ENCODE results near the gene ATP1A2. TPM values are rescaled to one million over a fixed set of nuclear protein-coding genes. Genes with fewer than 3 reads are reported as not detected.

Gene ATP1A2
- total RNA-seq, 2 experiments from 2014 or later: not detected

DNA sequence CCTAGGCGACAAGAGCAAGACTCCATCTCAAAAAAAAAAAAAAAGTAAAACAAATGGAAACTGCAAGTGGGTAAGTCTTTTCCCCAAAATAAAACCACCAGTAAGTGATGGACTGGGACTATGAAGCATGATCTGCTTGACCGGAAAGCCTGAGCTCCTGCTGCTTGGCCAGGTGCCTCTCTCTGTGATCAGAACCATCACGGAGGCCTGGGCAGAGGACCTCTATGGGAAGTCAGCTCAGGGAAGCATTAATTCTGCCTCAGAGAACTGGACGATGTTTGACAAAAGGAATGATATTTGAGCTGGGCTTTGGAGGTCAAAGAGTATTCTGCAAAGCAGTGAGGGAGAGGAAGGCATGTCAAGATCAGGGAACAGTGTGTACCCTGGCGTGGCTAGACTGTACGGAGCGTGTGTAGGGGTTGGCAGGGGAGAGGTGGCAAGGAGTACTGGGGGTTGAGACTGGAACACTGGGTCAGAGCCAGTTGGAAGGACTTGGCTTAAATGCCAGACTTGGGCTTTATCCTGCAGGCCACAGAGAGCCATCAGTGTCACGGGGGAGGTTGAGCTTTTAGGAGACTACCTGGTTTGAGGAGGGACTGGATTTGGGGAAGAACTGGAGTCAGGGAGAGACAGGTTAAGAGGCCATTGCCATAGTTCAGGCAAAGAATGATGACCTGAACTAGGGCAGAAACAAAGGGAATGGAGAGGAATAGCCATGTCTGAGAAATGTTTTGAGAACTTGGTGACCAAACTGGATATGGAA lies 16.4 kb downstream of the ATP1A2 start:
- Mint-ChIP-seq H3K36me3 (ENCODE audit: low read depth) (no peaks in the 10 kb centered on the region), H3K4me3 (no peak overlapping the region), H3K27ac (no peak overlapping the region), H3K4me1 (ENCODE audit: low read depth) (no peaks in the 10 kb centered on the region), H3K27me3 (peaks cover 11% of the 10 kb centered on the region), H3K9me3 (no peaks in the 10 kb centered on the region)
- CTCF ChIA-PET: interaction anchor here (1.3 to 1.4 kb wide), 2 partner anchors 23 to 46 kb away, joined by 3 to 5 read pairs; no protein-coding TSS in a partner anchor
- intact Hi-C loops (cut with micrococcal nuclease): no loop called here
- POLR2A ChIA-PET: interaction anchor here (0.6 kb wide), 1 partner anchor 84 kb away, joined by 4 read pairs; no protein-coding TSS in a partner anchor
- TF ChIP-seq, protein P1, sequence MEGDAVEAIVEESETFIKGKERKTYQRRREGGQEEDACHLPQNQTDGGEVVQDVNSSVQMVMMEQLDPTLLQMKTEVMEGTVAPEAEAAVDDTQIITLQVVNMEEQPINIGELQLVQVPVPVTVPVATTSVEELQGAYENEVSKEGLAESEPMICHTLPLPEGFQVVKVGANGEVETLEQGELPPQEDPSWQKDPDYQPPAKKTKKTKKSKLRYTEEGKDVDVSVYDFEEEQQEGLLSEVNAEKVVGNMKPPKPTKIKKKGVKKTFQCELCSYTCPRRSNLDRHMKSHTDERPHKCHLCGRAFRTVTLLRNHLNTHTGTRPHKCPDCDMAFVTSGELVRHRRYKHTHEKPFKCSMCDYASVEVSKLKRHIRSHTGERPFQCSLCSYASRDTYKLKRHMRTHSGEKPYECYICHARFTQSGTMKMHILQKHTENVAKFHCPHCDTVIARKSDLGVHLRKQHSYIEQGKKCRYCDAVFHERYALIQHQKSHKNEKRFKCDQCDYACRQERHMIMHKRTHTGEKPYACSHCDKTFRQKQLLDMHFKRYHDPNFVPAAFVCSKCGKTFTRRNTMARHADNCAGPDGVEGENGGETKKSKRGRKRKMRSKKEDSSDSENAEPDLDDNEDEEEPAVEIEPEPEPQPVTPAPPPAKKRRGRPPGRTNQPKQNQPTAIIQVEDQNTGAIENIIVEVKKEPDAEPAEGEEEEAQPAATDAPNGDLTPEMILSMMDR (IDR thresholded peaks at IDR 0.05): no peak
- ATAC-seq (no peak), DNase-seq (no peak)

DNA sequence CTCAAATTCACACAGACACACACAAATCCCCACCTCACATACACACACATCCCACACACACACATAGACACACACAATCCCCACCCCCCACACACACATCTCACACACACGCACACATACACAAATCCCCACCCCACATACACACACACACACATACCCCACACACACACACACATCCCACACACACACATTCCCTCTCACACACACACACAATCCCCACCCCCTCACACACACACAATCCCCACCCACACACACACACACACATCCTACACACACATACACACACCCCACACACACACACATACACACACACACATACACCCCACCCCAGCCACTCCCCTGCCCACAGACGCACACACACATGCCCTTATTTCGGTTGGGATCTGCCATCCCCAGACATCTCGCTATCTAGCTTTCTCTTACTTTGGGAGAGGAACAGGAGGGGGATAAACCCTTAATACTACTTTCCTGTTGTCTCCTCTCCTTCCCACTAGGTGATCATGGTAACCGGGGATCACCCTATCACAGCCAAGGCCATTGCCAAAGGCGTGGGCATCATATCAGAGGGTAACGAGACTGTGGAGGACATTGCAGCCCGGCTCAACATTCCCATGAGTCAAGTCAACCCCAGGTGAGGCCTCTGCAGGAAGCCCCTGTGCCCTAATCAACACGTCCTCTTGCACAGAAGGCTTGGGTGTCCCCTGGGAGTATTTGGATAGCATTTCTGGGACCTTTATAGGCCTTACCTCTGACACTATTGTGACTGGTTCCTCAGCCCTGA lies 18.6 kb downstream of the ATP1A2 start:
- POLR2A ChIA-PET: no interaction called here
- Mint-ChIP-seq H3K4me3 (no peak overlapping the region), H3K4me1 (ENCODE audit: low read depth) (no peaks in the 10 kb centered on the region), H3K27me3 (peaks cover 11% of the 10 kb centered on the region), H3K27ac (no peak overlapping the region), H3K36me3 (ENCODE audit: low read depth) (no peaks in the 10 kb centered on the region), H3K9me3 (no peaks in the 10 kb centered on the region)
- no peak for ATAC-seq
- TF ChIP-seq, protein P1 (IDR thresholded peaks at IDR 0.05): no peak
- CTCF ChIA-PET: no interaction called here
- intact Hi-C loops (cut with micrococcal nuclease): no loop called here
- DNase-seq: no peak

DNA sequence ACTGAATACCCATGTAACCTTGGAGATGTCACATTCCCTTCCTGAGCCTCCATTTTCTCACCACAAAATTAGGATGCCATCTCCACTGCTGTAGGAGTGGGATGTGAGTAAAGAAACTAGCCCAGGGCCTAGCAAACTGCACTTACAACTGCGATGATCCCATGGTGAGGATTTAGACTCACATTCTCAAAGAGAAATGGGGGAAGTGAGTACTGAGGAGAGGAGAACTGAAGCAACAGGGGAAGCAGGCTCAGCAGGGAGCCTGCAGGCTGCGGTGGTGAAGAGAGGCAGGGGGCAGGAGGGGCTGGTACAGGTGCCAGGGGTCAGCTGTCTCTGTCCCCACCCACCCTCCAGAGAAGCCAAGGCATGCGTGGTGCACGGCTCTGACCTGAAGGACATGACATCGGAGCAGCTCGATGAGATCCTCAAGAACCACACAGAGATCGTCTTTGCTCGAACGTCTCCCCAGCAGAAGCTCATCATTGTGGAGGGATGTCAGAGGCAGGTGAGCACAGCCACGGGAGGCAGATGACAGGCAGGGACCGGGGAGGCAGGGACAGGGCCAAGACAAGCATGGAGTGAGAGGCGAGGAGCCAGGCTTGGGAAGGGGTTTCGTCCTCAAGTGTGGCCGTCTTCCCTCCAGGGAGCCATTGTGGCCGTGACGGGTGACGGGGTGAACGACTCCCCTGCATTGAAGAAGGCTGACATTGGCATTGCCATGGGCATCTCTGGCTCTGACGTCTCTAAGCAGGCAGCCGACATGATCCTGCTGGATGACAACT lies 19.4 kb downstream of the ATP1A2 start:
- CTCF ChIA-PET: no interaction called here
- POLR2A ChIA-PET: no interaction called here
- TF ChIP-seq, protein P1 (IDR thresholded peaks at IDR 0.05): no peak
- no peak overlapping the region for H3K27ac Mint-ChIP-seq
- no peak for DNase-seq
- no peaks in the 10 kb centered on the region for H3K36me3 Mint-ChIP-seq (ENCODE audit: low read depth)
- H3K4me1 Mint-ChIP-seq (ENCODE audit: low read depth): no peaks in the 10 kb centered on the region
- intact Hi-C loops (cut with micrococcal nuclease): no loop called here
- peaks cover 11% of the 10 kb centered on the region for H3K27me3 Mint-ChIP-seq
- no peaks in the 10 kb centered on the region for H3K9me3 Mint-ChIP-seq
- no peak overlapping the region for H3K4me3 Mint-ChIP-seq
- ATAC-seq: no peak

DNA sequence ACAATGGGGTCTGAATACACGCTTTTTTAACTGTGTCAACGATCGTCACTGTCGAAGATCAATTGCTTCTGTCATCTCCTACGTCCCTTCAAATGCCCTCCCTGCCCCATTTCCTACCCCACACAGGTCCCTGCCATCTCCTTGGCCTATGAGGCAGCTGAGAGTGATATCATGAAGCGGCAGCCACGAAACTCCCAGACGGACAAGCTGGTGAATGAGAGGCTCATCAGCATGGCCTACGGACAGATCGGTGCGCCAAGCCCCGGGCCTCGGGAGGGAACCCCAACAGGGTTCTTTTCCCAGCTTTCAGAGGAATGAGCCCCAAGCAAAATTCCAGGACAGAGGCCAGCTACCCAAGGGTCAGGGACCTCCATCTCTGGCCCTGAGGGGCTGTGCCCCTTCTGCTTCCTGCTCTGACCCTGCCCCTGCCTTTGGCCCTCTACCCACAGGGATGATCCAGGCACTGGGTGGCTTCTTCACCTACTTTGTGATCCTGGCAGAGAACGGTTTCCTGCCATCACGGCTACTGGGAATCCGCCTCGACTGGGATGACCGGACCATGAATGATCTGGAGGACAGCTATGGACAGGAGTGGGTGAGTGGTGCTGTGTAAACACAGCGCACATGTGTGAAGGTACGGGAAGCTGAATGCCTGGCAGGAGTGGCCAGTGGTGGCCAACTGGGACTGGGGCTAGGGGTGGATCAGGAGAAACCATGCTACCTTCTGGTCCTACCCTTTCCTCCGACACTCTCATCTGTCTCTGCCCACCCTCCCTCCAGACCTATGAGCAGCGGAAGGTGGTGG lies 20.8 kb downstream of the ATP1A2 start:
- H3K9me3 Mint-ChIP-seq: no peaks in the 10 kb centered on the region
- intact Hi-C loops (cut with micrococcal nuclease): no loop called here
- H3K27me3 Mint-ChIP-seq: peaks cover 6% of the 10 kb centered on the region

More for the DNA sequence above, 20.8 kb downstream of the ATP1A2 start:
- H3K27ac Mint-ChIP-seq: no peak overlapping the region
- TF ChIP-seq, protein P1 (IDR thresholded peaks at IDR 0.05): no peak
- H3K4me3 Mint-ChIP-seq: no peak overlapping the region
- no peaks in the 10 kb centered on the region for H3K4me1 Mint-ChIP-seq (ENCODE audit: low read depth)
- no peak for ATAC-seq
- no peak for DNase-seq
- CTCF ChIA-PET: no interaction called here
- POLR2A ChIA-PET: interaction anchor here (1.0 kb wide), 1 partner anchor 35 kb away, joined by 3 read pairs; no protein-coding TSS in a partner anchor
- no peaks in the 10 kb centered on the region for H3K36me3 Mint-ChIP-seq (ENCODE audit: low read depth)

All from activated CD8-positive, alpha-beta T cell treated with anti-CD3 and anti-CD28 coated beads for 36 hours (primary cell).